NCI-H226 (cell line): ENCODE results near the gene INPP5A.
"Not testable (repeated sequence)": the region's sequence is repeated elsewhere in the genome, so short reads cannot be mapped to it uniquely, and the experiment has no call there.

Experiments used
- DNase-seq: peaks from one replicate; pipeline ENCODE4 v3.0.0-alpha.2; 2015

INPP5A gene

GRCh38 chr10:132793213-132793612, 255.6 kb downstream of the INPP5A start:
- no peak for DNase-seq

GRCh38 chr10:132793871-132794849, 256.6 kb downstream of the INPP5A start:
- DNase-seq = no peak

- DNase-seq = no peak
Observed at GRCh38 chr10:132796846-132797245, 259.3 kb downstream of the INPP5A start.

GRCh38 chr10:132797986-132798385, 260.4 kb downstream of the INPP5A start:
- not testable (repeated sequence) for DNase-seq

- DNase-seq = no peak
Observed at GRCh38 chr10:132798403-132798802, 260.8 kb downstream of the INPP5A start.

- no peak for DNase-seq
Observed at GRCh38 chr10:132798876-132799275, 261.3 kb downstream of the INPP5A start.

- no peak for DNase-seq
Observed at GRCh38 chr10:132799865-132800264, 262.3 kb downstream of the INPP5A start.

GRCh38 chr10:132802048-132802447, 264.5 kb downstream of the INPP5A start:
- no peak for DNase-seq

GRCh38 chr10:132802694-132803320, 265.2 kb downstream of the INPP5A start:
- no peak for DNase-seq

GRCh38 chr10:132803416-132804210, 266.0 kb downstream of the INPP5A start:
- DNase-seq = no peak

GRCh38 chr10:132804287-132804686, 266.7 kb downstream of the INPP5A start:
- no peak for DNase-seq

- no peak for DNase-seq
Observed at GRCh38 chr10:132804785-132805426, 267.3 kb downstream of the INPP5A start.

- no peak for DNase-seq
Observed at GRCh38 chr10:132805599-132805998, 268.0 kb downstream of the INPP5A start.

- DNase-seq = no peak
Observed at GRCh38 chr10:132806110-132806509, 268.5 kb downstream of the INPP5A start.

GRCh38 chr10:132806561-132807003, 269.0 kb downstream of the INPP5A start:
- DNase-seq = no peak

- no peak for DNase-seq
Observed at GRCh38 chr10:132807621-132808049, 270.0 kb downstream of the INPP5A start.

- DNase-seq = no peak
Observed at GRCh38 chr10:132808383-132809231, 271.0 kb downstream of the INPP5A start.

- DNase-seq = no peak
Observed at GRCh38 chr10:132809232-132810140, 271.9 kb downstream of the INPP5A start.

GRCh38 chr10:132810141-132810806, 272.7 kb downstream of the INPP5A start:
- DNase-seq = no peak
